Fibroblast of peridontal ligament (primary cell): ENCODE results near the gene SLC23A2.
"Not testable (repeated sequence)": the region's sequence is repeated elsewhere in the genome, so short reads cannot be mapped to it uniquely, and the experiment has no call there.

Experiments used
- DNase-seq: peaks from one replicate; pipeline ENCODE4 v3.0.0-alpha.2; 2010; ENCODE audit errors: extremely low read depth

The SLC23A2 gene

DNA sequence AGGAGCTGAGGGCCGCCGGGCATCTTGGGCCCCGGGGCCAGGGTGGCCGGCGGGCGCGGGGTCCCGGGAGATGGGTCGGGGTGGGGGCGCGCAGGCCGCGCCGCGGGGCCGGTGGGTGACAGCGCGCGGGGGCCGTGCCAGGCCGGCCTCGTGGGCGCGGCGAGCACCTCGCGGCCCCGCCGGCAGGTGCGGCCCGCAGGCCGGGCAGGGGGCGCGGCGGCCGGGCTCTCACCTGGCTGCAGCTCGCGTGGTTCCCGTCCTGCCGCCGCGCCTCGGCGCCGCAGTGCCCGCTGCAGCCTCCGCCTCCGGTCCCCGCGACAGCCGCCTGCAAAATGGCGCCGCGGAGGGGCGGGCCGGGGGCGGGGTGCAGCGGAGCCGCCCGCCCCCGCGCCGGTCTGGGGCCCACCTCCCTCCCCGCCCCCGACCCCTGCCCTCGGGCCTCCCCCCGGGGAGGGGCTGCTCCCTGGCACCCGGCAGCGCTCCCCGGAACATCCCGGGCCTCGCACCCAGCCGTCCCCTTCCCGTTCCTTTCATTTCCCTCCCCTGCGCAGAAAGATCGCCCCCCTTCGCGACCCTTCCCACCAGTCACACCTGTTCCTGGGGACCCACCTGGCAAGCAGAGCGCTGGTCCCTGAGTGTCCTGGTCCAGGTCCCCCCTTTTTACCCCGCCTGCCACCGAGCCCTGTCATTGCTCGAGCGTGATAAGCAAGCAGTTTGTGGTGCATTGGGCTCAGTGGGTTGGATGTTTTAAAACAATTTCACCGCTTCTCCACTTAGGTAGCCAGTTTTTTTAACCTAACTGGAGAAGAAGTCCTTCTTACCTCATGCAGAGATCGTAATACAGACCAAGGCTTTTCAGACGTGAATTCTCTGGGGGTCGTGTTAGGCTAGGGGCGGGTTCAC, at the start of gene SLC23A2:
Gene SLC23A2, minus strand, starts transcription at position 337 of the 903 bp plus-strand sequence. CDS start 68,948 bp downstream, outside the sequence.
- no peak for DNase-seq

DNA sequence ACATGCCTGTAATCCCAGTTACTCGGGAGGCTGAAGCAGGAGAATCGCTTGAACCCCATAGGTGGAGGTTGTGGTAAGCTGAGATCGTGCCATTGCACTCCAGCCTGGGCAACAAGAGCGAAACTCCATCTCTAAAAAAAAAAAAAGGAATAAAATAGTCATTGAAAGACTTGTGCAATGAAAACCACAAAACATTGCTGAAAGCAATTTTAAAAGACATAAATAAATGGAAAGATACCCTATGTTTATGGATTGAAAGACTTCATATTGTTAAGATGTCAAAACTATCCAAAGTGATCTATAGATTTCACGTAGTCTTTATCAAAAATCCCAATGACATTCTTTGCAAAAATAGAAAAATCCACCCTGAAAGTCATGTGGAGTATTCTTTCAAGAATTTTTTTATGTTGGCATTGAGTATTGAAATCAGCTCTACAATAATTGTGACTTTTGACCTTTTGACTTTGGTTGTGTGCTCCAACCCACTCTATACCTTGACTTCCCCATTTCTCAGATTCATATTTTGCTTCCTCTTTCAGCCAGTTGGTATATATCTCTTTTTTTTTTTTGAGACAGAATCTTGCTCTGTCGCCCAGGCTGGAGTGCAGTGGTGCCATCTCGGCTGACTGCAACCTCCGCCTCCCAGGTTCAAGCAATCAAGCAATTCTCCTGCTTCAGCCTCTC, 45.5 kb upstream of the SLC23A2 start:
- no peak for DNase-seq

DNA sequence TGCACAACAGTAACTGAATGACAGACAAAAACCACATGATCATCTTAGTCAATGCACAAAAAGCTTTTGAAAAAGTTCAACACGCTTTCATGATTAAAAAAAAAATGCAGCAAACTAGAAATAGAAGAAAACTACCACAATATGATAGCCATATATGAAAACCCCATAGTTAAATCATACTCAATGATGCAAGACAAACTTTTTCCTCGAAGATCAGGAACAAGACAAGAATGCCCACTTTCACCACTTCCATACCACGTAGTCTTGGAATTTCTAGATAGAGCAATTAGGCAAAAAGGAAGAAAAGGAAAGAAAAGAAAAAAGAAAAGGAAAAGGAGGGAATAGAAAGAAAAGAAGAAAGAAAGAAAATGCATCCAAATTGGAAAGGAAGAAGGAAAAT, 44.6 kb upstream of the SLC23A2 start:
- no peak for DNase-seq

DNA sequence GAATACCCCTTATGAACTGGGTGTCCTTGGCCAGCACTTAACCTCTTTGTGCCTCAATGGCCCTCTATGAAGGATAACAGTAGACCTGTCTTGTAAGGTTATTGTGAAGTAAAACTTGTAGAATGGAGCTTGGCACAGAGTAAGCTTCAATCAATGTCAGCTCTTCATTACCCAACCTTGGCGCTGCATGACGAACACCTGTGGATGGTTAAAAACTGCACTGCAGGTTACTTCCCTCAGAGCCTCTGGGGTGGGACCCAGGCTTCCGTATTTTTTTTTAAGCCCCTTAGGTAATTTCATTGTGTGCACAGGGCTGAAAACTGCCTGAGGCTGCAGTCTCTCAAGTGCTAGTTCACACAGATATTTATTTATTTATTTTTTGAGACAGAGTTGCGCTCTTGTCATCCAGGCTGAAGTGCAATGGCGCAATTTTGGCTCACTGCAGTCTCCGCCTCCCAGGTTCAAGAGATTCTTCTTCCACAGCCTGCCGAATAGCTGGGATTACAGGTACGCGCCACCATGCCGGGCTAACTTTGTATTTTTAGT, 42.8 kb upstream of the SLC23A2 start:
- no peak for DNase-seq

DNA sequence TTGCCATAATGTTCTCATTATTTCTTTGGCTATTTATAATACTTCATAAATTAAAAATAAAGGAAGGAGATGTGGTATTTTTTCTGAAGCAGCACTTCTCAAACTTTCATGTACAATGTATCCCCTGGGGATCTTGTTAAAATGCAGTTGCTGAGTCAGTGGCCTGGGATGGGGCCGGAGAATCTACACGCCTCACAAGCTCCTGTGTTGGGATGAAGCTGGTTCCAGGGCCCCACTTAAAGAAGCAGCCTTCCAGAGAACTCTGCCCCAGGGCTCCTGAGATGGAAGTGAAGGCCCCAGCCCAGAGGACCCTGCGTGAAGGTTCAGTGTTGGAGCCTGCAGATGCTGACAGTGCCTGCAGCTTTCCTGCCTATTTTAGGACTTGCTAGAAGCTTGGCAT, 40.1 kb upstream of the SLC23A2 start:
- DNase-seq = peak; percentile 88

DNA sequence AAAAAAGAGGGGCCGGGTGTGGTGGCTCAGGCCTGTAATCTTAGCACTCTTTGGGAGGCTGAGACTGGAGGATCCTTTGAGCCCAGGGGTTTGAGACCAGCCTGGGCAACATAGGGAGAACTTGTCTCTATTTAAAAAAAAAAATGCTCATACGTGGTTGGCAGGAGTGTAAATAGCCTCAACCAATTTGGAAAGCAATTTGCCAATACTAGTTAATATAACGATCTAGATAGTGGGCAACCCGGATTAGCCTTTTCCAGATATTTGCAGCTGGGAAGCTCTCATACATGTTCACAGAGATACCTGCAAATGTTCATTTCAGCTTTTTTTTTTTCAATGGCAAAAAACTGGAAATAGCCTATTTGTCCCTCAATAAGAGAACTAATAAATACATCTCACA, 39.0 kb upstream of the SLC23A2 start:
- DNase-seq = no peak

DNA sequence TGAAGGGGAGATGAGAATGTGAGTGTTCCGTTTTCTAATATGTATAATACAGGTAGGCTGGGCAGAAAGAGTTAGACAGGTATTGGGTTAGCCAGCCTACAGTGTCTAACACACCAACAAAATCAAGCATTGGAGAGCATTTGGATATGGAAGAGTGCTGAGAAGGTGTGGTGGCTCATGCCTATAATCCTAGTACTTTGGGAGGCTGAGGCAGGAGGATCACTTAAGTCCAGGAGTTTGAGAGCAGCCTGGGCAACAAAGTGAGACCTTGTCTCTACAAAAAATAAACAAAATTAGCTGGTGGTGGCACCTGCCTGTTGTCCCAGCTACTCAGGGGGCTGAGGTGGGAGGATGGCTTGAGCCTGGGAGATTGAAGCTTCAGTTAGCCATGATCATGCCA, 38.6 kb upstream of the SLC23A2 start:
- DNase-seq = no peak

DNA sequence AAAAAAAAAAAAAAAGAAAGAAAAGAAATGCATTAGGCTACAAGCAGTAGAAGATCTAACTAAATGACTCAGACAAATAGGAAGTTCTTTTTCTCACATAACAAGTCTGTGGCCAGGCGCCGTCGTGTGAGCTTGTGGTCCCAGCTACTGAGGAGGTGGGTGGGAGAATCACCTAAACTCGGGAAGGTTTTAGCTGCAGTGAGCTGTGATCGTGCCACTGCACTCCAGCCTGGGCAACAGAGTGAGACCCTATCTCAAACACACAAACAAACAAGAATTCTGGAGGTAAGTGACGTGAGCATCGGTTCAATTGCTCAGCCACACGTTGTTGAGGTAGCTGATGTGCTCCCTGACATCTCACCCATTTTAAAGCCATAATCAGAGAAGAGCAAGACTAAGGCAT, 37.9 kb upstream of the SLC23A2 start:
- no peak for DNase-seq

DNA sequence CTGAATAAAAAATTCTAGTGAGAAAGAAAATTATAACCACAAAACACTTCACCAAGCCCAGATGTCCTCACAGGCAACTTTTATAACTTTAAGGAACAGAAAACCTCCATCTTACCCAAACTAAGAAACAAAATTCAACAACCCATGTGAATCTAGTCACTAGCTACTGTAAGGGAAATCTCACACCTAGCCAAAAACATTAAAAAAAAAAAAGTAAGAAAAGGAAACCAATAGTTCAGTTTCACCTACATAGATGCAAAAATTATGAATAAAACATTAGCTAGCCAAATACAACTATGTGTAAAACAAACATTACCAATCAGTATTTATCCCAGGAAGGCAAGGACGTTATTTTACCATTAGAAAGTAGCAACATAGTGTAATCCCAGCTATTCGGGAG, 35.5 kb upstream of the SLC23A2 start:
- DNase-seq = no peak

DNA sequence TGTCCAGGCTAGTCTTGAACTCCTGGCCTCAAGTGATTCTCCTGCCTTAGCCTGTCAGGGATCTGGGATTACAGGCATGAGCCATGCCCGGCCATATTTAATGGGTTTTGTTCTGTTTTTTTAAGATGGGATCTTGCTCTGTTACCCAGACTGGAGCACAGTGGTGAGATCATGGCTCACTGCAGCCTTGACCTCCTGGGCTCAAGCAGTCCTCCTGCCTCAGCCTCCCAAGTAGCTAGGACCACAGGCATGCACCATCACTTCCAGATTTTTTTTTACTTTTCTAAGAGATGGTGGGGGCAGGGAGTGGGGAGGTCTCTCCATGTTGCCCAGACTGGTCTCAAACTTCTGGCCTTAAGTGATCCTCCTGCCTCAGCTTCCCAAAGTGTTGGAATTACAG, 34.2 kb upstream of the SLC23A2 start:
- DNase-seq = not testable (repeated sequence)

DNA sequence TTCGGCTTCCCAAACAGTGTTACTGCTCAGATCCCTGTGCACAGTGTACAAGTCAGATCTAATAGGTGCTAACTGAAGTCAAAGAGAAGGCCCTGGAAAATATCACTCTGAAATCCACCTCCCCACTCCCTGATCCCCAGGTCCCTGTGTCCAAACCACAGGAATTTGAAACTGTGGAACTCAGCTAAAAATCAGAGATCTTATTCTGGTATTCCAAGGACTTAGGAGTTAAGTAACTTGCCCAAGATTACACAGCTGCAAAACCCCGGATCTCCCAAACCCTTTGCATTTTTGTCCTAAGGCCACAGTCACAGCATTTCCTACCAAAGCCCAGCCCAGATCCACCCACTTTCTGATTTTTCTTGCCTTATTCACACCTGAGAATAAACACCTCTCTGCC, 32.3 kb upstream of the SLC23A2 start:
- DNase-seq = peak; percentile 68

DNA sequence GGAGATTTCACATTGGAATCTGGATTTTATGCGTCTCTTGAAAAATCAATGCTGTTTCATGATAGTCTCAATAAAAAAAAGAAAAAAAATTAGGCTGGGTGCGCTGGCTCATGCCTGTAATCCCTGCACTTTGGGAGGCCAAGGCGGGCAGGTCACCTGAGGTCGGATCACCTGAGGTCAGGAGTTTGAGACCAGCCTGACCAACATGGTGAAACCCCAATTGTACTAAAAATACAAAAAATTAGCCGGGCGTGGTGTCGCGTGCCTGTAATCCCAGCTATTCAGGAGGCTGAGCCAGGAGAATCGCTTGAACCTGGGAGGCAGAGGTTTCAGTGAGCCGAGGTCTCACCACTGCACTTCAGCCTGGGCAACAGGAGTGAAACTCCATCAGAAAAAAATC, 30.4 kb upstream of the SLC23A2 start:
- DNase-seq = not testable (repeated sequence)

DNA sequence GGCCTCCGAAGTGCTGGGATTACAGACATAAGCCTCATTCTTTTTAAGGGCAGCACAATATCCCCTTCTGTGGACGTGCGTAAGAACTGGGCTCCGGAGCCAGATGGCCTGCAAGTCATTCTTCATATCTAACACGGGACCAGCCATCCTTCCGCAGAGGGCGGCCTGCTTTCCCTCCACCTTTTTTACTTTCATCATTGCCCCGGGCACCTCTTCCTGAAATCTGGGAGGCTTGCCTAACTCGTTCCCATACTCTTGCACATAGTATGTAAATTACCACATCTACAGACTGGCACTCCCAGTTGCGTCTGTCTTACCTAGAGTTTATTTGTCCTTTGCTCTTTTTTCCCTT, 29.9 kb upstream of the SLC23A2 start:
- no peak for DNase-seq

DNA sequence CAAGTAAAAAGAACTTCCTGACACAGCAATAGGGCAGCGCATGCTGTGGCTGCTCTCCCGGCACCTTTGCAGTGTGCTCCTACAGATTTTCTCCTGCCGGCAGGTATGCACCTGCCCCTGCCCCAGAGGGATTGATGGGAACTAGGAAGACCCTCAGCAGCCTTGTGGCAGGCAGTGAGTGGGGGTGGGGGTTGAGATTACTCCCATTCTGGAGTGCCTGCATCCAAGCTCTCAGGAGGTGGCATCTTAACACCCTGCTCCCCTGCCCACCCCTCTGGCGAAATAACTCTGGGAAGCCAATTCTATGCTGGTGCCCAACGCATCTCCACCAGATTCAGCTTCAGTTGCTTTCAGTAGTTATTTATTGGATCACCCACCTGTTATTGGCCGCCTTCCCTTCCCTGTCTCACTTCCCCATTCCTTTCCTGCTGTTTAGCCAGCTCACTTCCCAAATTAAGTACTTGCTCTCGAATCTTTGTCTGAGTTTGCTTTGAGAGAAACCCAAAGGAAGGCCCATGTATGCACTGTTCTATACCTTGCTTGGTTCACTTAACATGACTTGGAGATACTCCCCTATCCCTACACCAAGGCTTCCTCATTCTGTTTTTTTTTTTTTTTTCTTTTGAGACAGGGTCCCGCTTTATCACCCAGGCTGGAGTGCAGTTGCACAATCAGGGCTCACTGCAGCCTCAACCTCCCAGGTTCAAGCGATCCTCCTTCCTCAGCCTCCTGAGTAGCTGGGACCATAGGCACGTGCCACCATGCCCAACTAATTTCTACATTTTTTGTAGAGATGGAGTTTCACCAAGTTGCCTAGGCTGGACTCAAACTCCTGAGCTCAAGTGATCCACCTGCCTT, 29.3 kb upstream of the SLC23A2 start:
- no peak for DNase-seq

DNA sequence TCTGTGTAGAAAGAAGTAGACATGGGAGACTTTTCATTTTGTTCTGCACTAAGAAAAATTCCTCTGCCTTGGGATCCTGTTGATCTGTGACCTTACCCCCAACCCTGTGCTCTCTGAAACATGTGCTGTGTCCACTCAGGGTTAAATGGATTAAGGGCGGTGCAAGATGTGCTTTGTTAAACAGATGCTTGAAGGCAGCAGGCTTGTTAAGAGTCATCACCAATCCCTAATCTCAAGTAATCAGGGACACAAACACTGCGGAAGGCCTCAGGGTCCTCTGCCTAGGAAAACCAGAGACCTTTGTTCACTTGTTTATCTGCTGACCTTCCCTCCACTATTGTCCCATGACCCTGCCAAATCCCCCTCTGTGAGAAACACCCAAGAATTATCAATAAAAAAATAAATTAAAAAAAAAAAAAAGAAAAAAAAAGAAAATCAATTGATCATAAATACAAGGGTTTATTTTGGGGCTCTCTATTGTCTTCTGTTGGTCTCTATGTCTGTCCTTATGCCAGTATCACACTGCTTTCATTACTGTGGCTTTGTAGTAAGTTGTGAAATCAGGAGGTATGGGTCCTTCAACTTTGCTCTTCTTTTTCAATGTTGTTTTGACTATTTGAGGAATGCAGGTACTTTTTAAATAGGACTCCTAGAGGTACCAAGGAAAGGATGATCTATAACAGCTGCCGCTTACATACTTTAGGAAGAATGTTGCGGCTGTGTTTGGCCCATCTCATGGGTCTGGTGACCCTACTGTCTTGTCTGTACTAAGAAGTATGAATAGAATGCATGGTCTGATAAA, 27.1 kb upstream of the SLC23A2 start:
- not testable (repeated sequence) for DNase-seq

DNA sequence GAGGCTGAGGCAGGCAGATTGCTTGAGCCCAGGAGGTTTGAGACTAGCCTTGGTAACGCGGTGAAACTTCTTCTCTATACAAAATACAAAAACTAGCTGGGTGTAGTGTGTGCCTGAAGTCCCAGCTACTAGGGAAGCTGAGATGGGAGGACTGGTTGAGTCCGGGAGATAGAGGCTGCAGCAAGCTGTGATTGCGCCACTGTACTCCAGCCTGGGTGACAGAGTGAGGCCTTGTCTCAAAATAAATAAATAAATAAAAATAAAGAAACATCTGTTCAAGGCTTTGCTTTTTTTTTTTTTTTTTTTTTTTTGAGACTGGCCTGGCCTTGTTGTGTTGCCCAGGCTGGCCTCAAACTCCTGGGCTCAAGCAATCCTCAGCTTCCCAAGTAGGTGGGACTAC, 23.7 kb upstream of the SLC23A2 start:
- no peak for DNase-seq

DNA sequence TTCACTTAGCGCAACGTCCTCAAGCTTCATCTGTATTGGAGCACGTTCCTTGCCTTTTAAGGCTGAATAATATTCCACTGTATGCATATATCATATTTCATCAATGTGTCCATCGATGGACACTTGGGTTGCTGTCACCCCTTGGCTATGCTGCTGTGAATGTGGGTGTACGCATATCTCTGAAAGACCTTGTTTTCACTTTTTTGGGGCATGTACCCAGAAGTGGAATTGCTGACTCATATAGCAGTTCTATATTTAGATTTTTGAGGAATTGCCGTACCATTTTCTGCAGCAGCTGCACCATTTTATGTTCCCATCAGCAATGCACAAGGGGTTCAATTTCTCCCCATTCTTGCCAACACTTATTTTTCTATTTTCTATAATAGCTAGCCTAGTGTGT, 22.8 kb upstream of the SLC23A2 start:
- peak; percentile 39 for DNase-seq

DNA sequence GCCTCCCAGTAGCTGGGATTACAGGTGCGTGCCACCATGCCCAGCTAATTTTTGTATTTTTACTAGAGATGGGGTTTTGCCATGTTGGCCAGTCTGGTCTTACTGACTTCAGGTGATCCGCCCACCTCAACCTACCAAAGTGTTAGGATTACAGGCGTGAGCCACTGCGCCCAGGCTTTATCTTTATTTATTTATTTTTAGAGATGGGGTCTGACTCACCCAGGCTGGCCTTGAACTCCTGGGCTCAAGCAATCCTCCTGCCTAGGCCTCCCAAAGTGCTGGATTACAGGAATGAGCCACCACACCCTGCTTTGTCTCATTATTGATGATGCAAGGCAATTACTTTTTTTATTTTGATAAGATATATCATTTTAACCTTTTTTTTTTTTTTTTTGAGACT, 21.9 kb upstream of the SLC23A2 start:
- DNase-seq = not testable (repeated sequence)

DNA sequence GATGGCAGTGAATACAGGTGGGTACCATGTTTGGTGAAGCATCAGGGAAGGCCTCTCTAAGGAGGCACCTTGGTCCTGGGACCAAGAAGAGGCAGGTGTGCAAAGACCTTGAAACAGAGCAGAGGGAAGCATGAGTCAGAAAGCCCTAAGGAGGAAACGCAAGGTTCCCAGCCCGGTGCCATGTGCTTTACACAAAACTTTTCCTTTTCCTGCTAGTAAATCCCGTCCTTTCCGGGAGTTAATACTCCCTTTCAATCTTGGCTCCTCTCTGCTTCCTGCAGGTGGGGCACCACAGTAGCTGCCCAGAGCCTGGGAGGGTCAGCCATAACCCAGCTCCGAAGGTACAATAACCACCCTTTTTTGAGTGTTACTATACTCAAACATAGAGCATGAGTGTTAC, 19.4 kb upstream of the SLC23A2 start:
- no peak for DNase-seq

DNA sequence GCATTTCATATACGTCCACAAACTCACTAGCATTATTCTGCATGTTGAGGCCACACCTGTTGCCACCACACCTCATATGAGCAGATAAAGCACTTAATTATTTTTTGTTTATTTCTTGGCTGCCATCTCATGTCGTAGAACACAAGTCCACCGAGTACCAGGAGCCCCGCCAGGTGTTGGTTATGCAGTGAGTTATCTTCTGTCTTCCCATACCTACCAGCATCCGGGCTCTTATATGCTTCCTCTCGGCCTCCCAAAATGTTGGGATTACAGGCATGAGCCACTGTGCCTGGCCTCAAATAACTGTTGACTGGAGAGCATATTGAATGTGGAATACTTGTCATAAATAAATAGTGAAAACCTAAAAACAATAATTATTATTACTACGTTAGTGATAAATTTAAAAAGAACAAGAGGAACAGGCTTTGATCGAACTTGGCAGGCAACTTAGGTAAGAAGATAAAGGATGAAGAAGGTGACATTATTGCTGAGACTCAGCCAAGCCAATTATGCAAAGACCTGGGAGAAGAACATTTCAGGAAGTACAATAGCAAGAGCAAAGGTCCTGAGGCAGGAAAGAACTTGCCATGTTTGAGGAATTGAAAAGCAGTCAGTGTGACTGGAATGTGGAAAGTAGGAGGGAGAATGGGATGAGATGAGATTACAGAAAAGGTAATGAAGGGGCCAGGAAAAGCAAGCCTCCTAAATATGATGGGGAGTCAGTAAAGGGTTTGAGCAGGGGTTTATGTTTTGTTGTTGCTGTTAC, 12.6 kb upstream of the SLC23A2 start:
- no peak for DNase-seq
